Fibroblast of skin of back (primary cell): ENCODE measurements around the gene SLC26A1.

Experiments used
- DNase-seq: peaks from one replicate; pipeline ENCODE4 v3.0.0-alpha.2; 2013

SLC26A1 gene

GRCh38 chr4:964346-965025, 28.7 kb downstream of the SLC26A1 start:
- no peak for DNase-seq

GRCh38 chr4:963276-964225, 29.7 kb downstream of the SLC26A1 start:
- no peak for DNase-seq

- no peak for DNase-seq
Observed at GRCh38 chr4:962231-963208, 30.7 kb downstream of the SLC26A1 start.

GRCh38 chr4:961351-962230, 31.6 kb downstream of the SLC26A1 start:
- DNase-seq = no peak

- no peak for DNase-seq
Observed at GRCh38 chr4:960636-961350, 32.4 kb downstream of the SLC26A1 start.

GRCh38 chr4:960140-960635, 33.0 kb downstream of the SLC26A1 start:
- DNase-seq = no peak

- DNase-seq = no peak
Observed at GRCh38 chr4:959338-960139, 33.7 kb downstream of the SLC26A1 start.

GRCh38 chr4:958696-959337, 34.4 kb downstream of the SLC26A1 start:
- DNase-seq = no peak

GRCh38 chr4:958314-958665, 34.9 kb downstream of the SLC26A1 start:
- no peak for DNase-seq

- no peak for DNase-seq
Observed at GRCh38 chr4:957581-958313, 35.5 kb downstream of the SLC26A1 start.

GRCh38 chr4:957231-957580, 36.0 kb downstream of the SLC26A1 start:
- no peak for DNase-seq

- DNase-seq = no peak
Observed at GRCh38 chr4:956531-957230, 36.5 kb downstream of the SLC26A1 start.

- DNase-seq = no peak
Observed at GRCh38 chr4:955931-956381, 37.2 kb downstream of the SLC26A1 start.

- no peak for DNase-seq
Observed at GRCh38 chr4:955161-955921, 37.9 kb downstream of the SLC26A1 start.

- DNase-seq = no peak
Observed at GRCh38 chr4:954211-955020, 38.8 kb downstream of the SLC26A1 start.

- DNase-seq = no peak
Observed at GRCh38 chr4:953574-953915, 39.7 kb downstream of the SLC26A1 start.
